Thoracic aorta (tissue), 2 donors: ENCODE results near the gene SSH2. TPM values are rescaled to one million over a fixed set of nuclear protein-coding genes. Genes with fewer than 3 reads are reported as not detected.

Source experiments
- ATAC-seq: fragments of 150-250 bp; one replicate; pipeline ENCODE4 v1.8.0; 2017; ENCODE audit warnings: low read depth; ENCODE audit not compliant: insufficient number of reproducible peaks, low FRiP score
- DNase-seq: peaks from one replicate; pipeline ENCODE4 v3.0.0-alpha.2; 2020; ENCODE audit warnings: low spot score
- H3K27ac ChIP-seq, 2 donors: fragments of 200-600 bp; sonication (generic); 1 replicate in 1 of 2; 2 replicates in 1 of 2; pipeline ENCODE4 v1.5.1; 2016; ENCODE audit warnings: mild to moderate bottlenecking in 2 of 2, moderate library complexity in 2 of 2
- H3K27me3 ChIP-seq: fragments of 200-600 bp; sonication (generic); replicated peaks from 2 replicates; pipeline ENCODE4 v1.6.0; 2016; ENCODE audit warnings: mild to moderate bottlenecking; ENCODE audit not compliant: insufficient read depth
- H3K36me3 ChIP-seq: fragments of 200-600 bp; sonication (generic); one replicate; pipeline ENCODE4 v1.5.1; 2016
- H3K4me1 ChIP-seq, 2 donors: fragments of 200-600 bp; sonication (generic); 1 replicate in 1 of 2; 2 replicates in 1 of 2; pipeline versions ENCODE4 v1.5.1 to v1.6.0; 2016; ENCODE audit warnings: low read depth in 2 of 2, mild to moderate bottlenecking in 1 of 2; ENCODE audit not compliant: control insufficient read depth in 1 of 2
- H3K4me3 ChIP-seq: fragments of 200-600 bp; sonication (generic); 2 replicates; pipeline ENCODE4 v1.5.1; 2016; ENCODE audit warnings: mild to moderate bottlenecking
- H3K9me3 ChIP-seq: fragments of 200-600 bp; sonication (generic); 2 replicates; pipeline ENCODE4 v1.5.1; 2016
- total RNA-seq, 2 donors: library from RNA; depleted of rRNA; stranded (reverse); fragments of >200 nt; gene quantifications; one replicate each; pipeline versions ENCODE4 v1.1.0 to v1.2.3, GENCODE V29; 2016
- TF ChIP-seq, protein P1 (sequence below): fragments of 200-600 bp; sonication (generic); IDR thresholded peaks from one replicate; pipeline ENCODE4 v1.5.1; 2019; ENCODE audit warnings: antibody characterized with exemption

The SSH2 gene
- total RNA-seq, 2 donors from 2014 or later = 31.5 to 33.2 TPM

DNA sequence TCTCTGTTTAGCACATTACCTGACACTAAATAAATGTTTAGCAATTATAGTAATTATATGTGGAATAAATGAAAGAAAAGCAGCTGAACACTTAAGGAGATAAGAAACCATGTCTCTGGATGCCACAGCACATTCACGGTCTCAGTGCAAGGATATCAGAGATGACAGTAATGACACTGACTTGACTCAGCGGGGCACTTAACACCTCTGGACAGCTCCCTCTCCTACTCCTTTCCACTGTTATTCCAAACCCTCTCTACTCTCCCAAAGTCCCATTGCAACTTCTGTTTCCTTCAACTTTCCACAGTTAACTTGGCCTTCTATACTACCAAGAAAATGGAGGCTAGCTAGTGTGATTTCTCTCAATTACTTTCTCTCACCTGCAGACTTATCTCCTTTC lies 214.3 kb downstream of the SSH2 start:
- H3K9me3 ChIP-seq = no peaks in the 10 kb centered on the region
- H3K27me3 ChIP-seq = no peaks in the 10 kb centered on the region
- H3K36me3 ChIP-seq = no peaks in the 10 kb centered on the region
- TF ChIP-seq, protein P1, sequence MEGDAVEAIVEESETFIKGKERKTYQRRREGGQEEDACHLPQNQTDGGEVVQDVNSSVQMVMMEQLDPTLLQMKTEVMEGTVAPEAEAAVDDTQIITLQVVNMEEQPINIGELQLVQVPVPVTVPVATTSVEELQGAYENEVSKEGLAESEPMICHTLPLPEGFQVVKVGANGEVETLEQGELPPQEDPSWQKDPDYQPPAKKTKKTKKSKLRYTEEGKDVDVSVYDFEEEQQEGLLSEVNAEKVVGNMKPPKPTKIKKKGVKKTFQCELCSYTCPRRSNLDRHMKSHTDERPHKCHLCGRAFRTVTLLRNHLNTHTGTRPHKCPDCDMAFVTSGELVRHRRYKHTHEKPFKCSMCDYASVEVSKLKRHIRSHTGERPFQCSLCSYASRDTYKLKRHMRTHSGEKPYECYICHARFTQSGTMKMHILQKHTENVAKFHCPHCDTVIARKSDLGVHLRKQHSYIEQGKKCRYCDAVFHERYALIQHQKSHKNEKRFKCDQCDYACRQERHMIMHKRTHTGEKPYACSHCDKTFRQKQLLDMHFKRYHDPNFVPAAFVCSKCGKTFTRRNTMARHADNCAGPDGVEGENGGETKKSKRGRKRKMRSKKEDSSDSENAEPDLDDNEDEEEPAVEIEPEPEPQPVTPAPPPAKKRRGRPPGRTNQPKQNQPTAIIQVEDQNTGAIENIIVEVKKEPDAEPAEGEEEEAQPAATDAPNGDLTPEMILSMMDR = no peak
- peaks cover 0 to 7% of the 10 kb centered on the region in 2 donors for H3K4me1 ChIP-seq
- H3K4me3 ChIP-seq = no peak overlapping the region
- no peak overlapping the region for H3K27ac ChIP-seq
- ATAC-seq (no peak), DNase-seq (no peak)

DNA sequence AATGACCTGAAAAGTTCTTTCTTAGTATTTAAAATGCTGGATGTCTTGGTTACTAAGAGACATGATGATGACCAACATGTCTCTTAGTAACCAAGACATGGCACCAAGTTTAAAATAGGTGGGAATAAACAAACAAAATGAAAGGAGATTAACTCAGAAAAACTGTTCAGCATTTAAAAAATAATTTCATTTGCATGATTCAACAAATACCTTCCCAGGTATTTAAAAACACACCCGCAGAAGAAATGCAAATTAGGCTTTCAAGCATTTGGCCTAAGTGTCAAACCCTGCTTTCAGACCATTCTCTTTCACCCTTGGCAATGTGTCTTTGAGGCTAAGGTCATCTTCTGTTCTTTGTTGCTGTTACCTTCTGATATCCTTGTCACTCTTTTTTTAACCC lies 215.9 kb downstream of the SSH2 start:
- Histone ChIP-seq H3K4me3 (no peak overlapping the region), H3K27me3 (no peaks in the 10 kb centered on the region), H3K4me1 (peaks cover 5 to 16% of the 10 kb centered on the region in 2 donors), H3K27ac (no peak overlapping the region), H3K36me3 (no peaks in the 10 kb centered on the region), H3K9me3 (no peaks in the 10 kb centered on the region)
- no peak for ATAC-seq
- no peak for DNase-seq
- TF ChIP-seq, protein P1 = no peak

- TF ChIP-seq, protein P1 = no peak
- no peak overlapping the region for H3K27ac ChIP-seq
Observed at GRCh38 chr17:29713626-29714025, 216.4 kb downstream of the SSH2 start.

GRCh38 chr17:29711588-29712385 lies 218.2 kb downstream of the SSH2 start:
- DNase-seq (no peak), ATAC-seq (no peak)
- no peak overlapping the region for H3K27ac ChIP-seq

More at GRCh38 chr17:29713626-29714025, 216.4 kb downstream of the SSH2 start:
- no peaks in the 10 kb centered on the region for H3K36me3 ChIP-seq
- H3K4me3 ChIP-seq = no peak overlapping the region
- no peaks in the 10 kb centered on the region for H3K27me3 ChIP-seq
- DNase-seq = no peak
- no peak for ATAC-seq
- H3K9me3 ChIP-seq = no peaks in the 10 kb centered on the region
- peaks cover 5 to 16% of the 10 kb centered on the region in 2 donors for H3K4me1 ChIP-seq

DNA sequence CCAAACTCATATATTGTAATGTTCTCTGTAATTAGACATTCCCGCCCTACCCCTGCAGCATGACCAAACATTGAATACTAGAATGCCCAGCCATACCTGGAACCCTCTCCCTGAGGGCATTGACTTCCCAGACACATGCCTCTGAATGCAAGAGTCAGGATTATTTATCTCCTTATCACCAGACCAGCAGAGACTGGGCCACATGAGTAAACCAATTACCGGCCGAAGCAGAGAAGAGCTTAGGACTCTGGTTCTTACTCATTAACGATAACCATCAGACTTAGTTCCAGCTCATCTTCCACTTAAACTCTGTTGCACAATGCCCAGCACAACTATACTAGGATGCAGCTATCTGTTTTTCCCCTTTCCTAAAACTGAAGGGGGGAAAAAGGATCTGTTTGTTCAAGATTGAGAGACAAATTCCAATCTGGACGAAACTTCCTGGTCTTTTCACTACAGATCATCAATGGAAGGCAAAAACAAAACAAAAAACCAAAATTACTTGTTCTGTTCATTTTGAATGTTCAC lies 219.1 kb downstream of the SSH2 start:
- DNase-seq (no peak), ATAC-seq (no peak)
- Histone ChIP-seq H3K27me3 (no peaks in the 10 kb centered on the region), H3K4me1 (peaks cover 5 to 16% of the 10 kb centered on the region in 2 donors), H3K36me3 (no peaks in the 10 kb centered on the region), H3K4me3 (no peak overlapping the region), H3K27ac (no peak overlapping the region), H3K9me3 (no peaks in the 10 kb centered on the region)
- TF ChIP-seq, protein P1 = no peak

More at GRCh38 chr17:29711588-29712385, 218.2 kb downstream of the SSH2 start:
- no peaks in the 10 kb centered on the region for H3K9me3 ChIP-seq
- TF ChIP-seq, protein P1 = no peak
- H3K4me1 ChIP-seq = peaks cover 5 to 16% of the 10 kb centered on the region in 2 donors
- H3K36me3 ChIP-seq = no peaks in the 10 kb centered on the region
- H3K4me3 ChIP-seq = no peak overlapping the region
- no peaks in the 10 kb centered on the region for H3K27me3 ChIP-seq
